Measurements from ENCODE around the gene TIMP2. TPM values are rescaled to one million over a fixed set of nuclear protein-coding genes. Genes with fewer than 3 reads are reported as not detected.

TIMP2 gene
- total RNA-seq, 1 donor from 2014 or later: 109 TPM

- Mint-ChIP-seq H3K4me3 (no peak overlapping the region), H3K27ac (no peak overlapping the region), H3K27me3 (ENCODE audit: low read depth) (no peaks in the 10 kb centered on the region), H3K36me3 (peaks cover 9% of the 10 kb centered on the region), H3K4me1 (no peaks in the 10 kb centered on the region), H3K9me3 (no peaks in the 10 kb centered on the region)
- no peak for TF ChIP-seq CTCF (IDR thresholded peaks at IDR 0.05; ENCODE audit: unreplicated experiment)
- no peak for DNase-seq (ENCODE audit: low spot score in 2 of 2, unreplicated experiment in 2 of 2)
Measured at GRCh38 chr17:78857266-78857665, 67.9 kb downstream of the TIMP2 start.

- Mint-ChIP-seq H3K27ac (no peak overlapping the region), H3K4me3 (no peak overlapping the region), H3K4me1 (no peaks in the 10 kb centered on the region), H3K27me3 (ENCODE audit: low read depth) (no peaks in the 10 kb centered on the region), H3K9me3 (no peaks in the 10 kb centered on the region), H3K36me3 (no peaks in the 10 kb centered on the region)
- TF ChIP-seq CTCF (IDR thresholded peaks at IDR 0.05; ENCODE audit: unreplicated experiment): no peak
- no peak for DNase-seq (ENCODE audit: low spot score in 2 of 2, unreplicated experiment in 2 of 2)
Measured at GRCh38 chr17:78855561-78856165, 69.5 kb downstream of the TIMP2 start.

- Mint-ChIP-seq H3K4me3 (no peak overlapping the region), H3K27ac (no peak overlapping the region), H3K36me3 (no peaks in the 10 kb centered on the region), H3K9me3 (no peaks in the 10 kb centered on the region), H3K27me3 (ENCODE audit: low read depth) (no peaks in the 10 kb centered on the region), H3K4me1 (no peaks in the 10 kb centered on the region)
- DNase-seq (ENCODE audit: low spot score in 2 of 2, unreplicated experiment in 2 of 2): no peak
- TF ChIP-seq CTCF (IDR thresholded peaks at IDR 0.05; ENCODE audit: unreplicated experiment): no peak
Measured at GRCh38 chr17:78854508-78854907, 70.7 kb downstream of the TIMP2 start.

GRCh38 chr17:78853926-78854394 is 71.2 kb downstream of the TIMP2 start:
- Mint-ChIP-seq H3K27me3 (ENCODE audit: low read depth) (no peaks in the 10 kb centered on the region), H3K4me1 (no peaks in the 10 kb centered on the region), H3K4me3 (no peak overlapping the region), H3K36me3 (no peaks in the 10 kb centered on the region), H3K9me3 (no peaks in the 10 kb centered on the region), H3K27ac (no peak overlapping the region)
- TF ChIP-seq CTCF (IDR thresholded peaks at IDR 0.05; ENCODE audit: unreplicated experiment): no peak
- no peak for DNase-seq (ENCODE audit: low spot score in 2 of 2, unreplicated experiment in 2 of 2)

GRCh38 chr17:78852709-78853121 is 72.5 kb downstream of the TIMP2 start:
- Mint-ChIP-seq H3K4me3 (no peak overlapping the region), H3K4me1 (no peaks in the 10 kb centered on the region), H3K27ac (no peak overlapping the region), H3K36me3 (no peaks in the 10 kb centered on the region), H3K27me3 (ENCODE audit: low read depth) (no peaks in the 10 kb centered on the region), H3K9me3 (no peaks in the 10 kb centered on the region)
- no peak for DNase-seq (ENCODE audit: low spot score in 2 of 2, unreplicated experiment in 2 of 2)
- TF ChIP-seq CTCF (IDR thresholded peaks at IDR 0.05; ENCODE audit: unreplicated experiment): no peak

GRCh38 chr17:78849026-78849425 is 76.2 kb downstream of the TIMP2 start:
- Mint-ChIP-seq H3K27me3 (ENCODE audit: low read depth) (no peaks in the 10 kb centered on the region), H3K4me1 (no peaks in the 10 kb centered on the region), H3K27ac (no peak overlapping the region), H3K4me3 (no peak overlapping the region), H3K9me3 (no peaks in the 10 kb centered on the region), H3K36me3 (no peaks in the 10 kb centered on the region)
- no peak for DNase-seq (ENCODE audit: low spot score in 2 of 2, unreplicated experiment in 2 of 2)
- no peak for TF ChIP-seq CTCF (IDR thresholded peaks at IDR 0.05; ENCODE audit: unreplicated experiment)
